Globus pallidus (tissue), 1 donor: ENCODE results near the gene EXOSC10.
"Not testable (repeated sequence)": the region's sequence is repeated elsewhere in the genome, so short reads cannot be mapped to it uniquely, and the experiment has no call there.

ENCODE experiments used
- DNase-seq: peaks from one replicate; pipeline ENCODE4 v3.0.0-alpha.2; 2015; ENCODE audit warnings: low spot score

The EXOSC10 gene

DNA sequence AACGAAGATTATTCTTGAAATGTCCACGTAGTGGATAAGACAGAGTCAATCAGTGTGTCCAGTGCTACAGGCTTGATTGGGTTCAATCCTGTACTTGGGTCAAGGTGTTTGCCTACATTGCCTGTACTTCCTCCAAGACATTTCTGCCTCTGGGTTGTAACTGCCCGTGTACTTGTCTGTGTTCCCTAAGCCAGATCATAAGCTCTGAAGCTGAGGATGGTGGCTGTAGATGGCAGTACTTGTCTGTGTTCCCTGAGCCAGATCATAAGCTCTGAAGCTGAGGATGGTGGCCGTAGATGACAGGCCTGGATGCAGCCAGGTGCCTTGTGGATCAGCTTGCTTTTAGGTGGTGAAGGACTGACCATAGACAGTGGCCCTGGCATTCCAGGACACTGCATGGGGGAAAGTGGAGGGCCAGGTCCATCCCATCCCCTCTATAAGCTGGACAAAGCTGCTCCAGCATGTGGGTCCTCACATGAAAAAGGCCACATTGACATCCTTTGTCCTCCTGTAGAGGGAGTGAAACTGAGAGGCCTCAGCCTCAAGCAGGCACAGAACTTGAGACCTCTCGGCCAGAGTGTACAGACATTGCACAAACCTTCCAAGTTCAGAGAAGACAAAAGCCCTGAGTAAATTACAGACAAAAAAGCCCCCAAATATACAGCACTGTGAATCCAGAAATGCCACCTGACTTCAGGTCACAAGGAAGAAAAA lies 37.9 kb downstream of the EXOSC10 start:
- DNase-seq, result no peak

DNA sequence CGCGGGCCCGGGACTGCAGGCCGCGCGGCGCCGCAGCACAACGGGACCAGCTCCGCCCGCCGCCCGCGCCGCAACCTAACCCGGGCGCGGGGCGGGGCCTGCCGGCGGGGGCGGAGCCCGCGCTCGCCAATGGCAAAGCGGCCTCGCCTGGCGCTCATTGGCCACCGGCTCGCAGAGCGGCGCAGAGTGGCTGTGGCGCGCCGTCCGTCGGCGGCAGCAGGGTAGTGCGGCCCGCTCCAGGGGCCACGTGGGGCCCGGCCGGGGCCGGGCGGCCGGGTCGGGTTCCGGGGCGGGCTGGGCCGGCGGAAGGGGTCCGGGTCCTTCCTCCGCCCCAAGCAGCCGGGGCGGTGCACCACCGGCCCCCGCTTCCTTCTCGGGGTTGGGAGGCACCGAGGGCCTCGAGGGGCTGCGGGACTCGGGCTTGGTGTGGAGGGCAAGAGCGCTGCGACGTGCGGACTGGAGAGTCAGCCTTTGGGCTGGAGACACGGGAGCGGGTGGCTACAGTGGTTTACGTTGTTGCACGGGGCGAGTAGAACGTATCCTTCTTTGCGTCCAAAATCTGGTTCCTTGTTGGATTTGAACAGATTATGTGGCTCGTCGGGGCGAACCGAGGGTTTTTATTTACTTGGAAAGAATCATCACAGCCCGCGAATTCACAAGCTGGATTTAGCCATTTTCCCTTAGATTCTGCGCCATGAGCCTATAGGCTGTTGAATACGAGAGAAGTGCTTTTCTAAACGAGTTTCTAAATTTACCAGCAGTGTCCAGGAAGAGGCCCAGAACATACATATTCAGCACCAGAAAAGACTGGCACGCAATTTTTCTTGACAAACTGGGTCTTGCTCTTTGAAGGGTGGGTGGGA lies 39.5 kb downstream of the EXOSC10 start, which contains the start of gene SRM:
Gene SRM, minus strand, starts transcription at position 51 of the 863 bp plus-strand sequence. CDS start 75 bp downstream, outside the sequence.
- peak; percentile 90 for DNase-seq

DNA sequence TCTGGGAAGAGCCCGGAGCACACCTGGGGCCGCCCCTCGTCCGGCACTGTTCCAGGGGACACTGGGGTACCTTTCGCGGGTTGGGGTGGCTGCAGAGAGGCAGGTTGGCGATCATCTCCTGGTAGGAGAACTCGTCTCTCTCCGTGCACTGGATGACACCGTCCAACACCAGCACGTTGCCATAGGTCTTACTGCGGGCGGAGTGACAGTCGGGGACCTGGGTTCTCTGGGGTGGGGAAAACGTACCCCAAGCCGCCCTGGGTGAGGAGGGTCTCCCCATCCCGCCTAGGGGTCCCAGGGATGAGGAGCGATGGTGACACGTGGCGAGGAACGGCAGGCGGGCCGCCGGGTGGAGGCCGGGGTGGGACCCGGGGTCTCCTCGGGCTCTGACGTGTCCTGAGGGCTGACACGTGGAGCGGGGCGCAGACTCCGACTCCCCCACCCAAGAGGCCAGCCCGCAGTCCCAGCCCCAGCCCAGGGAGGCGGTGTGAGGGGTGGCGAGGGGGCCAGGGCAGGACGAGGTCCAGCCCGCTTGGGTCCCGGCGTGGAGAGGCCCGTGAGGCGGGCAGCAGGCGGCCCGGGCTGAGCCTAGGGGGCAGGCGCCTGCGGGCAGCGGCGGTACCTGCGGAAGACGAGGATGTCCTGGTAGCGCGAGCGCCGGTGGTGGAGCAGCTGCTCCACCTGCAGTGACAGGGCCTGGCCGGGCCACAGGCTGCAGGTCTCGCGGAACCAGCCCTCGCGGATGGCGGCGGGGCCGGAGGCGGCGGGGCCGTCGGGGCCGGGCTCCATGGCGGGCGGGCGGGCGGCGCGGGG lies 40.3 kb downstream of the EXOSC10 start:
- DNase-seq, result no peak

DNA sequence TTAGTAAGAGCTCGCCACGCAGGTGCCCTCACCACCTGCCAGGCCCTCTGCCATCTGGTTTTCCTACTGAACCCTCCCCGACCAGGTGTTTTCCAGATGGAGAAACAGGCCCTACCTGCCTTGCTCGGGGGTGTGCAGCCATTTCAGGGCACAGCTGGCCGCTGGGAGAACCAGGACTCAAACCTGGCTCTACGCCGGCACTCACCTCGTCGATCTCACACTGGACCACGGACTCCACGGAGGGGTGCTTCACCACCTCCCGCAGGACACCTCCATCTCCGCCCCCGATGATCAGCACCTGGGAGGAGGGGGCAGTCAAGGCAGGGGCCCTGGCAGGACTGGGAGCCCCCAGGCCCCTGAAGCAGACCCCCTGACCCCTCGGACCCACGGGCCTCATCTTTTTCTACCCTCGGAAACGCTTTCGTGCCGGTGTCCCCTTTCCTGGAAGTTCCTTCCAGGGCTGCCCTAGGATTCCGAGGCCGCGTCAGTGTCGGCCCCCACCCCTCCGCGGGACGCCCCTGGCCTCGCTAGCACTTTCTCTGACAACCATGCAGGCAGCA lies 41.0 kb downstream of the EXOSC10 start:
- no peak for DNase-seq

DNA sequence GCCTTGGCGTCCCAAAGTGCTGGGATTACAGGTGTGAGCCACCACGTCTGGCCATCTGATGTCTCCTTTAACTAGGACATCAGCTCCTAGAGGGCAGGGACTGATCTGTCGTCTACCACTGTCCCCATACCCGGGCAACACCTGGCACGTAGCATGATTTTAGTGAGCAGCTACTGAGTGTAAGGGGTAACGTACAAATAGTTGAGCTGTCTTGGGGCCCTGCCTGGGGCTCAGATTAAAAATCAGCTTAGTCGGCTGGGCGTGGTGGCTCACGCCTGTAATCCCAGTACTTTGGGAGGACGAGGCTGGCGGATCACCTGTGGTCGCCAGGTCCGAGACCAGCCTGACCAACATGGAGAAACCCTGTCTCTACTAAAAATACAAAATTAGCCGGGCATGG lies 41.6 kb downstream of the EXOSC10 start:
- DNase-seq, result no peak

DNA sequence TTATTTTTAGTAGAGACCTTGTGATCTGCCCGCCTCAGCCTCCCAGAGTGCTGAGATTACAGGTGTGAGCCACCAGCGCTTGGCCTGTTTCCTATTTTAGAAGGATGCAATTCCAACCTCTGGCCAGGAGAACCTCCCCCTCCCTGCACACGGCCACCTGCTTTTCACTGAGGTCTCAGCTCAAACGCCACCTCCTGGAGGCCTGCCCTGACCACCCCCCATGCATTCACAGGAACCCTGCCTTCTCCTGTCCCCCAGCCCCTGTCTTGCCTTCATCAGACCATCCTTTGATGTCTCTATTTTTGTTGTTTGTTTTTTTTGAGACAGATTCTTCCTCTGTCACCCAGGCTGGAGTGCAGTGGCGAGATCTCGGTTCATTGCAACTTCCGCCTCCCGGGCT lies 42.2 kb downstream of the EXOSC10 start:
- no peak for DNase-seq

DNA sequence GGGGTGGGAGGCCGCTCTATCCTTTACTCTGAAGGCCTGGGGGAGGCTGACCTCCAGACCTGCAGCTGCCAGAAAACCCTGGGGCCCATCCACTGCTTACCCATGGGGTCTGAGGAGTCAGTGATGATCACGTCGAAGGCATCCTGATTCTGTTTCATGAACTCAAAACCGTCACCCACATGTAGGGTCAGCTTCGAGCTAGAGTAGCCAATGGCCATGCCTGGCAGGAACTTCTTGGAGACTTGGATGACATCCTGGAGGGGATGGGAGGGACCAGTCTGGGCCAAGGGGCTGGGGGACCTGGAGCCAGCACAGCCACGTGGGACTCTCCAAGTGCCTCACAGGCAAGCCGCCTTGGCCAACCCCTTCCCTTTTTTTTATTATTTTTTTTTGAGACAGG lies 43.2 kb downstream of the EXOSC10 start:
- DNase-seq, result no peak

DNA sequence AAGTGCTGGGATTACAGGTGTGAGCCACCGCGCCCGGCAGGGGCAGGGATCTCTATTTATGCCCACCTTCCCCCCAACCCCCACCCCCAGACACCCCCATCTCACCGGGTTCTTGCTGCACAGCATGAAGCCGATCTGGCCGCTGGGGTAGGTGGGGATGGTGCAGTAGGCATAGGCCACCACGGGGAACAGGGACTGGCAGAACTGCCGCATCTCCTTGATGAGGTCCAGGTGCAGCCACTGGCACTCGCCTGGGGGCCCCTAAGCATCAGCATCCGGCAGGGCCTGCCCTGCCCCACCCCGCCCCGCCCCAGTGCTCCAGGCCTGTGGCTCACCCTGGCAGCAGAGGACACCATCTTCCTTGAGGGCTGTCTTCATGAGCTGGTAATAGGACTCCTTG lies 44.0 kb downstream of the EXOSC10 start:
- DNase-seq, result no peak

DNA sequence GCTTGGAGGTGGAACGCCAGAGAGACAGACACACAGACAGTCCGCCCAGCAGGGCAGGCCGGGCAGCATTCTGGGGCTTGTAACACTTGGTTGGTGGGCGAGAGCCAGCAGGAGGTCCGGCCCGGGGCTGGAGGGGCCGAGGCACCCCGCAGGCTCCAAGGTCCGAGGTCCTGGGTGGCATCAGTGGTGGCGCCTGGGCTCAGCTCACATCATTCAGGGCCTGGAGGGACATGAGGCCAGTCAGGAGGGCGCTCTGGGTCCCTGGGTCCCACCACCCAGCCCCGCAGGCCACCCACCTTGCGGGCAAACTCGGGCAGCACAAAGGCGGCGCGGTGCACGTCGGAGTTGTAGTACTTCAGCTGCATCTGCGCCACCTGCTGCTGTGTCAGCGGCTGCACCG lies 45.0 kb downstream of the EXOSC10 start:
- no peak for DNase-seq

DNA sequence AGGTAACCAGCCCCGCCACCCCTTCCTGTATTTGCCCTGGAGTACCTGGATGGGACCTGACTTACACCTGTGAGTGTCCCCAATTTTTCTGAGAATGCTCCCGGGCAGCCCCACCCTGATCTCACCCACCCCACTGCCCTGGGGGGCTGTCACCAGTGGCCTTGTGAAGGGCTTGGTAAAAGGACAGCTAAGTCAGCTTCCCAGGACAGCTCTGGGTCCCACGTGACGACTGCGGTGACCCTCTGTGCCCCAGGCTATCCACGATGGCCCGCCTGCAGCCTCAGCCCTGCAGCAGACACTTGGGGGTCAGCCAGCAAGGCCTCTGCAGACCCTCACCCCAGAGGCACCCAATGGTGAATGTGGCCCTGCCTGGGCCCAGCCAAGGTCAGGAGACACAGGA lies 45.5 kb downstream of the EXOSC10 start:
- DNase-seq, result no peak

DNA sequence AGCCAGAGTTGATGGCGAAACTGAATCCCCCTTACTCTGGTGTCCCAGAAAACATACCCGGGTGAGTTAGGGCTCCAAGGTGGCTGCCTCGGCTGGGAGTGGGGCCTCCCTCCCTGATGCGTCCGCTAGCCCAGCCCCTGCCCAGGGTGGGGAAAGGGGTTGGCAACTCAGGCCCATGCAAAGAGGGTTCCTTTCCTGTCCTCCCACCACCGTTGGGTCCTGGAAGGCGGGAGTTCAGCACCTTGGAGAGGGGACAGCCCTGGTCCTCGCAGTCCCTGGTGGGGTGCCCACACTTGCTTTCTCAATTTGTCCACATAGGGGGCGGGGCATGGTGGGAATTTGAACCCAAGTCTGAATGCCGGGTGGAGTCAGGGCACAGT lies 45.9 kb downstream of the EXOSC10 start:
- no peak for DNase-seq

DNA sequence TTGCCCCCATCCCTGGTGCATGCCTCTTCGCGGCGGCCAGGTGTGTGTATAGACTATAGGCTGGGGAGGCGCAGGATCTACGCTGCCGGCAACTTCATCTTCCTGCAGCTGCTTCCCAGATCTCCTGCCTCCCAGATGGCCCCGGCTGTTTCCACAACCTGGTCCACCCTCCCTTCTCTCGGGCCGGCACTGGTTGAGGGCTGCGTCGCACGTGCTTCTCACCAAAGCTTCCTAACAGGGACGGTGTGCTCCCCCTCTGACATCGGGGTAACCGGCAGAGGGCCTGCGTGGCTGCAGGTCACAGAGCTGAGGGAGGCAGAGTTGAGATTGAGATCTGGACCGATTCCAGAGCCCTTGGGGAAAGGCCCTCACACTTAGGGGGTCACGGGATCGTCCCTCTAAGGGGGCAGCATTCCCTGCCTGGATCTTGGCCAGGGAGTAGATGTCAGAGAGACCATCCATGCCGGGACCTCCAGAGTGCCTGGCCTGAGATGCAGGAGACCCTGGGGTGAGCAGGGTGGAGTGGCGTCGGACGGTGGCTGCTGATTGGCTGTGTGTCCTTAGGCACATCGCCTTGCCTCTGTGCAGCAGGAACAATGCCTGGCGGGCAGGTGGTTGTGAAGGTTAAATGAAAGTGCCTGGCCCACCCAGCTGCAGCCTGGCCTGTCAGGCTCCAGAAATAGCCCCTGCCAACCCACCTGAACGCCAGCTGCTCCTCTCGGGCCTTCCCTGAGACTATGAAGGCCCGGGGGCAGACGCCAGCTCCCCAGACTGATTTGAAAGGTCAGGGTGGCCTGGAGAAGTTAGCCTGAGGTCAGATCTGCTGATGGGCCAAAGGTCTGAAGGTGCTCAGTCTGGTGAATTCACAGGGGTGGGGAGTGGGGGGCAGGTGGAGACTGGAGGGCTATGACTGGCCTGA lies 46.6 kb downstream of the EXOSC10 start:
- no peak for DNase-seq

DNA sequence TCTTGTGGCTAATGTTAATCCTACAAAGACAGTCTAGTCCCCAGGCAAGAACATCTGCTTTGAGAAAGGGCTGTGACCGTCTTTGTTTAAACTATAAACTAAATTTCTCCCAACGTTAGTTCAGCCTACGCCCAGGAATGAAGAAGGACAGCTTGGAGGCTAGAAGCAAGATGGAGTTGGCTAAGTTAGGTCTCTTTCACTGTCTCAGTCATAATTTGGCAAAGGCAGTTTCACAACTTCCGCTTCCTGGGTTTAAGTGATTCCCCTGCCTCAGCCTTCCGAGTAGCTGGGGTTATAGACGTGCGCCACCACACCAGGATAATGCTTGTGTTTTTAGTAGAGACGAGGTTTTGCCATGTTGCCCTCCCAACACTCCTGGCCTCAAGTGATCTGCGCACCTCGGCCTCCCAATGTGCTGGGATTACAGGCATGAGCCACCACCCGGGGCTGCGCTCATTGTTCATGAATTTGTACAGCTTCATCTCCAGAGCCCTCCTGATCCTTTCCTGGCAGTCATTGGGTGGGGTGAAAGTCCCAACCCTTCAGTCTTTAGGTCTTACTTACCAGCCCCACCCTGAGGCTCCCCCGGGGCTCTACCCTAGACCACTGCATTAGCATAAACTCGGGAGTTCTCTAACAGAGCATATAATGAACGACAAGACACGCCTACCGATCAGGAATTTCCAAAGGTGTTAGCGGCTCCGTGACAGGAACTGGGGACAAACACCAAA lies 47.7 kb downstream of the EXOSC10 start:
- DNase-seq, result no peak

DNA sequence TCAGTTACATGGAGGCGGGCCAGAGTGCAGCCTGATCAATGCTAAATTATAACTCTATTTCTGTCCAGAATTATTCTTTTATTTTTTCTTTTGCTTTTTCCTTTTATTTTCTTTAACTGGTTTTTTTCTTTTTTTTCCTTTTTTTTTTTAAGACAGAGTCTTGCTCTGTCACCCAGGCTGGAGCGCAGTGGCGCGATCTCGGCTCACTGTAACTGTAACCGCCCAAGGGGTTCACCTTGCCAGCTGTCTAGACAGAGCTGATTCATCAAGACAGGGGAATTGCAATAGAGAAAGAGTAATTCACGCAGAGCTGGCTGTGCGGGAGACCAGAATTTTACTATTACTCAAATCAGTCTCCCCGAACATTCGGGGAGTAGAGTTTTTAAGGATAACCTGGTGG lies 48.5 kb downstream of the EXOSC10 start:
- not testable (repeated sequence) for DNase-seq

DNA sequence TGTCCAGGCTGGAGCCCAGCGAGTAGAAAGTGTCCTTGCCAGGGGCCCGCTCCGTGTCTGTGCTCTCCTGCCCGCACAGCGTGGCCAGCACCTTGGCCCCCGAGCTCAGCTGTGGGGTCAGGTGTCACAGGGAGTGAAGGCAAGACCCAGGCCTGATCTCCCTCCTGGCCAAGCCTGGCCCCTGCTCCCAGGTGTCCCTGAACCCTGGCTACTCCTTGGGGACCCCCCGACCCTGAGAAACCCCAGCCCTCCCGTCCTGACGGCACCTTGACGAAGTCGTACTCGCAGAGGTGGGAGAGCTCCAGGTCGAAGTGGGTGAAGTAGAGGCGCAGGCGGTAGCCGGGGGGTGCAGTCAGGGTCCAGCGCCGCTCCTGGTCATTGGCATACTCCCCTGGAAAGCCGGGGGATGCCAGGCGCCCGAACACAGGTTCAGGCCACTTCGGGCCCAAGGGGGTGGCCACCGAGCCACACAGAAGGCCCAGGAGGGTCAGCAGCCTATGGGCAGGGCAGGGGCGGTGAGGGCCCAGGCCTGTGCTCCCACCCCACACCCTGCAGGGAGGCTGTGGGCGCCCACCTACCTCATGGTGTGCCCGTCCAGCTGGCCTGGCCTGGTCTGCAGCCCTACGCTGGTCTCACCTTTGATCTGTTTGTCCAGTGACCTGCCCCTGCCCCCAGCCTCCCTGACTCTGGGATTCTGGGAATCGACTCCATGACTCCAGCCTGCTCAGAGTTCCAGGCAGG lies 52.9 kb downstream of the EXOSC10 start, which contains the start of gene MASP2:
Gene MASP2, minus strand, starts transcription at position 615 of the 741 bp plus-strand sequence. Its CDS starts 32 bp downstream, at position 583.
- no peak for DNase-seq

DNA sequence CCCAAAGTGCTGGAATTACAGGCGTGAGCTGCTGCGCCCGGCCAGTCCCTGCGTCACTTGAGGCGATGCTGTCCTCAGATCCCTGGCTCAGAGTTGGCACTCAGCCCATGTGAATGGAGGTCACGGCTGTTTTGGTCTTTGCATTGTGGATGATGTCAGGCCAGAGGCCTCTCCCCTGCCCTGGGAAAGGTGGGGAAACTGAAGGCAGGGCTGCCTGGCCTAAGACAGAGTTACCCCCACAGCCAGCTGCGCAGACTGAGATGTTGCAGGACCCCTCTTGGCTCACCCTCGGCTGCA lies 53.5 kb downstream of the EXOSC10 start:
- no peak for DNase-seq

DNA sequence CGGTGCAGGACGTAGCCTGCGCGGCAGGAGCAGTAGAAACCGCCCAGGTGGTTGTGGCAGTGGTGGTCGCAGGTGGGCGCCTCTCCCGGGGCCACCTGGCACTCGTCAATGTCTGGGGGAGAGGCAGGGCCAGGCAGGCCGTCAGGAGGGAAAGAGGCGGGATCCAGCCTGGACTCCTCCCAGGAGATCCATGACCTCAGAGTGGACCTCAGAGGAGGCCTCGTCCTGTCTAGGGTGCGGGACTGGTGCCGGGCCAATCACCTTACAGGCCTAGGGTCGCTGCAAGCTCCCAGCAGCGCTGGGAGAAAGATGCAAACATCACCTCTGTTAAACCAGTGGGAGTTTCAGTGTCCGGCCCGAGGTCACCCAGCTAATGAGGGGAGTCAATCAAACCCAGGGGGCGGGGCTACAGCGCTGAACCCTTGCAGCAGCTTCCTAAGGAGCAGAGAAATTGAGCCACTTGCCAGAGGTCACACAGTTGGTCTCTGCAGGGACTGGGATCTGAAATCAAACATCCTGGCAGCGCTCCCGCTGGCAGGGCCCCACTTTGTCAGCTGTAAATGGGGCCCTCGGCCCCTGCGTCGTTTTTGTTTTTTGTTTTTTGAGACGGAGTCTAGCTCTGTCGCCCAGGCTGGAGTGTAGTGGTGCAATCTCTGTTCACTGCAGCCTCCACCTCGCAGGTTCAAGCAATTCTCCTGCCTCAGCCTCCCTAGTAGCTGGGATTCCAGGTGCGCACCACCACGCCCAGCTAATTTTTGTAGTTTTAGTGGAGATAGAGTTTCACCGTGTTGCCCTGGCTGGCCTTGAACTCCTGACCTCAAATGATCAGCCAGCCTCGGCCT lies 54.0 kb downstream of the EXOSC10 start:
- no peak for DNase-seq

DNA sequence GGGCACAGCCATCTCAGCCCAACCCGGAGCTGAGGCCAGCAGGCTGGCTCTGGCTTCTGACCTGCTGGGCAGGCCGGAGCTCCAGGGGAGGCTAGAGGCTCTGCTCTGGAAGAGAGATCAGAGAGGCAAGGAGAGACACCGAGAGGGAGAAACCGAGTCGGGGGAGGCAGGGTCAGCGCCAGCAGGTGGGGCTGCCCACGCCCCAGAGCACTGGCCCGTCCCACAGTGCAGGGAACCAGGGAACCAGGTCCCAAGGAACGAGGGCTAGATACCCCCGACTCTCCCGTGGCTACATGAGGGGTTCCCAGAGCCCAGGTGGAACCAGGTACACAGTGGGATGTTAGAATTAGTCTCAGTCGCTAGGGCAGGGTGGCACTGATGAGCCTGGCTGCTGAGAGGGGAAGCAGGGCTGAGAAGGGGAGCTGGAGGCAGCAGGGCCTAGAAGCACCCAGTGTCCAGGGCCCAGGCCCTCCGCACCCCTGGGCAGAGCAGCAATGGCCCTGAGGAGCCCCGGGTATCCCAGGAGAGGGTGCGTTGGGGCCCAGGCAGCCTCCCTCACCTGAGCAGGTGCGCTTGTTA lies 54.7 kb downstream of the EXOSC10 start:
- DNase-seq, result no peak
